Keratinocyte (primary cell): ENCODE data around the gene NOTCH4. TPM values are rescaled to one million over a fixed set of nuclear protein-coding genes. Genes with fewer than 3 reads are reported as not detected.
"Not testable (repeated sequence)": the region's sequence is repeated elsewhere in the genome, so short reads cannot be mapped to it uniquely, and the experiment has no call there.

ENCODE experiments used
- DNase-seq: peaks from one replicate; pipeline ENCODE4 v3.0.0-alpha.2; 2011; ENCODE audit warnings: low read depth, missing footprints, low spot score
- FAIRE-seq: peaks from 2 replicates; lab custom pipeline; 2011; peaks lifted over from hg19 to GRCh38; lab: Jason Lieb, UNC
- H2AFZ ChIP-seq: 2 replicates; pipeline ENCODE4 v1.6.0; 2012; ENCODE audit warnings: low read length, control low read depth, inconsistent platforms; ENCODE audit not compliant: control insufficient read depth
- H3K27ac ChIP-seq: 2 replicates; pipeline ENCODE4 v1.5.1; 2011; ENCODE audit warnings: low read length; ENCODE audit not compliant: control insufficient read depth, insufficient read depth
- H3K27me3 ChIP-seq: 3 replicates; pipeline ENCODE4 v1.6.0; 2011; ENCODE audit warnings: low read length; ENCODE audit not compliant: control insufficient read depth, insufficient read depth; ENCODE audit errors: extremely low read depth
- H3K36me3 ChIP-seq, 2 experiments: 2 replicates in 1 of 2; 3 replicates in 1 of 2; pipeline ENCODE4 v1.5.1; 2011; ENCODE audit warnings: low read length in 2 of 2, mild to moderate bottlenecking in 1 of 2; ENCODE audit not compliant: control insufficient read depth in 2 of 2, insufficient read depth in 2 of 2; ENCODE audit errors: extremely low read depth in 1 of 2
- H3K4me1 ChIP-seq: 3 replicates; pipeline ENCODE4 v1.5.1; 2011; ENCODE audit warnings: low read length; ENCODE audit not compliant: control insufficient read depth, insufficient read depth; ENCODE audit errors: extremely low read depth
- H3K4me2 ChIP-seq: 3 replicates; pipeline ENCODE4 v1.6.0; 2011; ENCODE audit warnings: low read depth, low read length; ENCODE audit not compliant: control insufficient read depth, insufficient read depth; ENCODE audit errors: extremely low read depth
- H3K4me3 ChIP-seq, 3 experiments: fragments of 200-600 bp in 1 of 3; sonication (generic) in 1 of 3; 2 replicates in 2 of 3; 3 replicates in 1 of 3; pipeline ENCODE4 v1.5.1; 2011 to 2016; ENCODE audit warnings: low read length in 3 of 3, mild to moderate bottlenecking in 3 of 3, control low read depth in 2 of 3, inconsistent platforms in 1 of 3, low read depth in 1 of 3, mixed read lengths in 1 of 3, mixed run types in 1 of 3, moderate library complexity in 1 of 3; ENCODE audit not compliant: control insufficient read depth in 2 of 3, insufficient read depth in 2 of 3; ENCODE audit errors: extremely low read depth in 1 of 3
- H3K79me2 ChIP-seq: 2 replicates; pipeline ENCODE4 v1.6.0; 2012; ENCODE audit warnings: low read length; ENCODE audit not compliant: control insufficient read depth, insufficient read depth
- H3K9ac ChIP-seq: 3 replicates; pipeline ENCODE4 v1.6.0; 2011; ENCODE audit warnings: low read length; ENCODE audit not compliant: control insufficient read depth, insufficient read depth; ENCODE audit errors: extremely low read depth
- H3K9me1 ChIP-seq: 3 replicates; pipeline ENCODE4 v1.6.0; 2011; ENCODE audit warnings: low read length; ENCODE audit not compliant: control insufficient read depth, insufficient read depth; ENCODE audit errors: extremely low read depth
- H3K9me3 ChIP-seq: 2 replicates; pipeline ENCODE4 v1.5.1; 2012; ENCODE audit warnings: low read depth, low read length; ENCODE audit not compliant: control insufficient read depth
- H4K20me1 ChIP-seq: 3 replicates; pipeline ENCODE4 v1.6.0; 2011; ENCODE audit warnings: low read length; ENCODE audit not compliant: control insufficient read depth, insufficient read depth; ENCODE audit errors: extremely low read depth
- CTCF ChIP-seq, 3 experiments: IDR thresholded peaks in 1 of 3; conservative IDR thresholded peaks in 1 of 3; optimal IDR thresholded peaks in 1 of 3; 2 replicates in 2 of 3; 3 replicates in 1 of 3; pipeline versions ENCODE3 to v1.5.1; 2011; ENCODE audit warnings: low read length in 3 of 3, mild to moderate bottlenecking in 3 of 3, moderate library complexity in 2 of 3, control low read depth in 1 of 3, inconsistent platforms in 1 of 3; ENCODE audit not compliant: insufficient read depth in 2 of 3; ENCODE audit errors: extremely low read depth in 1 of 3
- EZH2 ChIP-seq: IDR thresholded peaks from one replicate; pipeline ENCODE4 v1.6.1; 2012; ENCODE audit warnings: inconsistent platforms, mild to moderate bottlenecking, low read length, moderate library complexity
- dilution Hi-C: fragments of 300-500 bp; cut with MboI; formaldehyde crosslinking; loops from one replicate; pipeline ENCODE4 v1.7.0; 2020; ENCODE audit warnings: low sequenced_read_pairs; ENCODE audit not compliant: extremely low pct_ligation_motif_present
- polyA plus RNA-seq, 5 experiments: library from polyadenylated mRNA; depleted of rRNA in 3 of 5; stranded (reverse) in 3 of 5; stranded (forward) in 1 of 5; unstranded in 1 of 5; fragments of >200 nt; gene quantifications; 1 replicate in 1 of 5; 2 replicates in 3 of 5; 3 replicates in 1 of 5; pipeline versions ENCODE4 v1.2.1 to v1.2.3, GENCODE V29; 2011 to 2012; ENCODE audit warnings: missing spikeins in 2 of 5, low read depth in 1 of 5, low replicate concordance in 1 of 5

Gene NOTCH4
- polyA plus RNA-seq, 1 donor (not counting 4 experiments of a cell fraction or from before 2014, with no cell fraction given), result 0.07 TPM

DNA sequence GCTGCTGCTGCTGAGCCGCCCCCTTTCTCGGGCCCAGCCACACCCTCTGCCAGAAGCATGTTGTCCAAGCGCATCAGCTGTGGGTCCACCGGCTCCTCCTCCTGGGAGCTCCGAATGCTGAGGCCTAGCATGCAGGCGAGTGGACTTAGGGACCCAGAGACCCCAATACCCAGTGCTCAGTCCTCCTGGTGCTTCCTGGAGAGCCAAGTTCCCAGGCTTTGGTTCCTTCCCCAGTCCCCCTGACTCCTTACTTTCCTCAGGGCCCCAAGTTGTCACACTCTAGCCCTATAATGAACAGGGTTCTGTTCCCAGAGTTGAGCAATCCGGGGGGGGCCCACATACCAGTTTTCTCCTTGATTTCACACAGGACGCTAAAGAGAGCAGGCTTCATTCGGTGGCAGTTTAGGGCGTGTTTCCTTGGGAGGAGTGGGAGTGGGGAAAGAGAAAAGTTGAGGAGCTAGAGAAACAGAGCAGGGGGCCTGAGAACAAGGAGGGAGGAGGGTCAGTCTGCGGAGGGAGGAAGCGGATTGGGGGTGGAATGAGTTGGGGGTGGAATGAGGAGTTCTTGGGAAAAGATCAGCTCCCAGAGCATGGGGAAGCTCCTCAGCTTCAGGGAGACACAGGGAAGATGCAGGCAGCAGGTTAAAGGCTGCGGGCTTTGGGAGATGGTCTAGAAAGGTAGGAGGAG is 35.3 kb downstream of the NOTCH4 start:
- peaks cover 9 to 12% of the 10 kb centered on the region in 2 experiments for H3K36me3 ChIP-seq
- H3K79me2 ChIP-seq, result peaks cover 12% of the 10 kb centered on the region
- H3K4me2 ChIP-seq, result peak overlapping the region; percentile 97
- H3K9ac ChIP-seq, result peak overlapping the region; percentile 81
- H2AFZ ChIP-seq, result no peak overlapping the region
- DNase-seq (no peak), FAIRE-seq (no peak)
- H3K4me1 ChIP-seq, result peaks cover 19% of the 10 kb centered on the region
- no peaks in the 10 kb centered on the region for H3K27me3 ChIP-seq
- dilution Hi-C loops, result no loop called here
- H3K4me3 ChIP-seq, result peak overlapping the region; percentile 73 to 85 (median 83)
- H3K9me1 ChIP-seq, result no peaks in the 10 kb centered on the region
- no peaks in the 10 kb centered on the region for H3K9me3 ChIP-seq
- peak overlapping the region; percentile 67 for H3K27ac ChIP-seq
- no peaks in the 10 kb centered on the region for H4K20me1 ChIP-seq
- TF ChIP-seq EZH2 (no peak), CTCF (optimal IDR thresholded peaks at IDR 0.05 in 1 of 3, IDR thresholded peaks at IDR 0.05 in 1 of 3, conservative IDR thresholded peaks at IDR 0.05 in 1 of 3; ENCODE audit: extremely low read depth in 1 of 3, insufficient read depth in 2 of 3, low read length in 3 of 3) (no peak)

- H3K27me3 ChIP-seq, H2AFZ ChIP-seq, H3K9me1 ChIP-seq, dilution Hi-C loops, DNase-seq, FAIRE-seq, H3K9ac ChIP-seq, H3K9me3 ChIP-seq, H3K27ac ChIP-seq, H3K4me3 ChIP-seq, H4K20me1 ChIP-seq, H3K4me2 ChIP-seq: not testable (repeated sequence)
- H3K4me1 ChIP-seq, result peaks cover 16% of the 10 kb centered on the region
- peaks cover 12% of the 10 kb centered on the region in 2 experiments for H3K36me3 ChIP-seq
- H3K79me2 ChIP-seq, result peaks cover 12% of the 10 kb centered on the region
These were observed 36.0 kb downstream of the NOTCH4 start for GRCh38 chr6:32187725-32188380.
